CD4-positive, alpha-beta T cell (primary cell): ENCODE results near the gene FMNL2. TPM values are rescaled to one million over a fixed set of nuclear protein-coding genes. Genes with fewer than 3 reads are reported as not detected.
"Not testable (repeated sequence)": the region's sequence is repeated elsewhere in the genome, so short reads cannot be mapped to it uniquely, and the experiment has no call there.

Source experiments
- ATAC-seq: fragments of 200-7000 bp; cut with Tn5 transposase; one replicate; pipeline ENCODE4 v1.10.0; 2022; ENCODE audit warnings: mild to moderate bottlenecking; ENCODE audit not compliant: poor library complexity
- CTCF ChIA-PET: fragments of 350-600 bp; sonication (Branson Sonifier 250); formaldehyde crosslinking; loops from one replicate; lab custom pipeline; 2021; ENCODE audit warnings: antibody characterized with exemption, inconsistent platforms; lab: Charles Lee
- POLR2A ChIA-PET: fragments of 350-600 bp; sonication (Branson Sonifier 250); formaldehyde crosslinking; loops from one replicate; lab custom pipeline; 2021; ENCODE audit warnings: antibody characterized with exemption, inconsistent platforms; lab: Charles Lee
- DNase-seq, 14 experiments: peaks; one replicate each; pipeline ENCODE4 v3.0.0-alpha.2; 2013 to 2020; ENCODE audit warnings: mixed read lengths in 2 of 14
- H3K27ac ChIP-seq, 2 donors: one replicate each; pipeline versions ENCODE4 v1.5.1 to v1.7.0; 2013; ENCODE audit warnings: low read length in 2 of 2, low read depth in 1 of 2, mild to moderate bottlenecking in 1 of 2
- H3K27me3 ChIP-seq, 2 experiments: 1 replicate in 1 of 2; 2 replicates in 1 of 2; pipeline versions ENCODE4 v1.6.1 to v1.7.0; 2013; ENCODE audit warnings: low read length in 2 of 2, control low read depth in 1 of 2, mild to moderate bottlenecking in 1 of 2, moderate library complexity in 1 of 2; ENCODE audit not compliant: insufficient read depth in 2 of 2, control insufficient read depth in 1 of 2
- H3K36me3 ChIP-seq: one replicate; pipeline ENCODE4 v1.6.1; 2013; ENCODE audit warnings: low read length, control low read depth; ENCODE audit not compliant: insufficient read depth
- H3K4me1 ChIP-seq: one replicate; pipeline ENCODE4 v1.6.1; 2013; ENCODE audit warnings: low read length, control low read depth; ENCODE audit not compliant: insufficient read depth
- H3K4me3 ChIP-seq: one replicate; pipeline ENCODE4 v1.5.1; 2013; ENCODE audit warnings: mild to moderate bottlenecking, low read length, moderate library complexity
- H3K9me3 ChIP-seq, 2 experiments: 1 replicate in 1 of 2; 2 replicates in 1 of 2; pipeline versions ENCODE4 v1.6.1 to v1.7.0; 2013; ENCODE audit warnings: low read length in 2 of 2, mild to moderate bottlenecking in 2 of 2, control low read depth in 1 of 2, moderate library complexity in 1 of 2; ENCODE audit not compliant: control insufficient read depth in 1 of 2, insufficient read depth in 1 of 2
- H3K27ac Mint-ChIP-seq: one replicate; pipeline ENCODE4 v1.8.0; 2020; ENCODE audit warnings: mixed read lengths
- H3K27me3 Mint-ChIP-seq: one replicate; pipeline ENCODE4 v1.8.0; 2021; ENCODE audit warnings: mixed read lengths
- H3K36me3 Mint-ChIP-seq: one replicate; pipeline ENCODE4 v1.8.0; 2021; ENCODE audit warnings: low read depth, mixed read lengths
- H3K4me1 Mint-ChIP-seq: one replicate; pipeline ENCODE4 v1.8.0; 2021; ENCODE audit warnings: low read depth, mixed read lengths
- H3K4me3 Mint-ChIP-seq: one replicate; pipeline ENCODE4 v1.8.0; 2020; ENCODE audit warnings: mild to moderate bottlenecking, mixed read lengths
- H3K9me3 Mint-ChIP-seq: one replicate; pipeline ENCODE4 v1.8.0; 2020; ENCODE audit warnings: mixed read lengths
- intact Hi-C, 2 experiments: fragments of 100-400 bp; cut with DNase I in 1 of 2; cut with micrococcal nuclease in 1 of 2; formaldehyde crosslinking; loops; one replicate each; pipeline versions ENCODE4 v1.15.1 to v1.9.0; 2023 to 2025; cut with DNase I, micrococcal nuclease
- total RNA-seq, 174 experiments: library from RNA in 2 of 174; stranded (reverse) in 2 of 174; gene quantifications; one replicate each; pipeline ENCODE4 v1.2.3 and lab custom pipeline; 2021 to 2026
- TF ChIP-seq, protein P1 (sequence below): fragments of 200-600 bp; IDR thresholded peaks from one replicate; pipeline ENCODE4 v1.8.0; 2022; ENCODE audit warnings: antibody characterized with exemption, mild to moderate bottlenecking

The FMNL2 gene
- total RNA-seq, 2 experiments from 2014 or later = 0.30 to 0.31 TPM

DNA sequence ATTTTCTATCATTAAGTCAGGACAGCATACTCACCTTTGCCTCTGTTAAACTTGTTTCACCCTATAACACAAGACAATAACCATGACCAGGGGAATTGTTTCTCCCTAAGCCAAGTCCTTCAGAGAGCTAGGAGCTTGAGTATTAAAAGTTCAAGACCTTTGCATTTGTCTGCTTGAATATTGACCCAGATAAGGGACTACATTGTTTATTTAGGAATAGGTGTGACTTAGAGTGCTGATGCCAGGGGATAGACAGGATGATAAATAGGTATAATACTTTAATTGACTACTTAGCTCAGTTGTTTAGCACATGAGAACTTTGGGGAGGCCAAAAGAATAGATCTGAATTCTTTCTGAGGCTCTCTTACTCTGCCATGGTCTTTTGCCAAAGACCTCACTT lies 185.8 kb downstream of the FMNL2 start:
- H3K4me3 Mint-ChIP-seq = no peak overlapping the region
- DNase-seq (no peak), ATAC-seq (no peak)
- ChIA-PET POLR2A (no interaction called here), CTCF (no interaction called here)
- intact Hi-C loops = no loop called here
- no peaks in the 10 kb centered on the region for H3K4me1 Mint-ChIP-seq
- H3K27ac Mint-ChIP-seq = no peak overlapping the region
- H3K27me3 Mint-ChIP-seq = peaks cover 23% of the 10 kb centered on the region
- H3K36me3 Mint-ChIP-seq = no peaks in the 10 kb centered on the region
- H3K4me3 ChIP-seq = no peak overlapping the region
- no peaks in the 10 kb centered on the region for H3K27me3 ChIP-seq
- H3K27ac ChIP-seq = no peak overlapping the region
- H3K9me3 ChIP-seq = peaks cover 0 to 3% of the 10 kb centered on the region in 2 experiments
- no peaks in the 10 kb centered on the region for H3K36me3 ChIP-seq
- TF ChIP-seq, protein P1, sequence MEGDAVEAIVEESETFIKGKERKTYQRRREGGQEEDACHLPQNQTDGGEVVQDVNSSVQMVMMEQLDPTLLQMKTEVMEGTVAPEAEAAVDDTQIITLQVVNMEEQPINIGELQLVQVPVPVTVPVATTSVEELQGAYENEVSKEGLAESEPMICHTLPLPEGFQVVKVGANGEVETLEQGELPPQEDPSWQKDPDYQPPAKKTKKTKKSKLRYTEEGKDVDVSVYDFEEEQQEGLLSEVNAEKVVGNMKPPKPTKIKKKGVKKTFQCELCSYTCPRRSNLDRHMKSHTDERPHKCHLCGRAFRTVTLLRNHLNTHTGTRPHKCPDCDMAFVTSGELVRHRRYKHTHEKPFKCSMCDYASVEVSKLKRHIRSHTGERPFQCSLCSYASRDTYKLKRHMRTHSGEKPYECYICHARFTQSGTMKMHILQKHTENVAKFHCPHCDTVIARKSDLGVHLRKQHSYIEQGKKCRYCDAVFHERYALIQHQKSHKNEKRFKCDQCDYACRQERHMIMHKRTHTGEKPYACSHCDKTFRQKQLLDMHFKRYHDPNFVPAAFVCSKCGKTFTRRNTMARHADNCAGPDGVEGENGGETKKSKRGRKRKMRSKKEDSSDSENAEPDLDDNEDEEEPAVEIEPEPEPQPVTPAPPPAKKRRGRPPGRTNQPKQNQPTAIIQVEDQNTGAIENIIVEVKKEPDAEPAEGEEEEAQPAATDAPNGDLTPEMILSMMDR = no peak
- no peaks in the 10 kb centered on the region for H3K4me1 ChIP-seq
- no peaks in the 10 kb centered on the region for H3K9me3 Mint-ChIP-seq

DNA sequence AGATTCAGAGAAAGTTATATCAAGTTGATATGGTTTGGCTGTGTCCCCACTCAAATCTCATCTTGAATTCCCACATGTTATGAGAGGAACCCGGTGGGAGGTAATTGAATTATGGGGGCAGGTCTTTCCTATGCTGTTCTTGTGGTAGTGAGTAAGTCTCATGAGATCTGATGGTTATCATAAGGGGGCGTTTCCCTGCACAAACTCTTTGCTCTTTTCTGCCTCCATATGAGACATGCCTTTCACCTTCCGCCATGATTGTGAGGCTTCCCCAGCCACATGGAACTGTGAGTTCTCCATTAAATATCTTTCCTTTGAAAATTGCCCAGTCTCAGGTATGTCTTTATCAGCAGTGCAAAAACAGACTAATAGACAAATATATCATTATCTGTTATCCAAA lies 187.5 kb downstream of the FMNL2 start:
- not testable (repeated sequence) for H3K4me1 Mint-ChIP-seq, H3K36me3 Mint-ChIP-seq

DNA sequence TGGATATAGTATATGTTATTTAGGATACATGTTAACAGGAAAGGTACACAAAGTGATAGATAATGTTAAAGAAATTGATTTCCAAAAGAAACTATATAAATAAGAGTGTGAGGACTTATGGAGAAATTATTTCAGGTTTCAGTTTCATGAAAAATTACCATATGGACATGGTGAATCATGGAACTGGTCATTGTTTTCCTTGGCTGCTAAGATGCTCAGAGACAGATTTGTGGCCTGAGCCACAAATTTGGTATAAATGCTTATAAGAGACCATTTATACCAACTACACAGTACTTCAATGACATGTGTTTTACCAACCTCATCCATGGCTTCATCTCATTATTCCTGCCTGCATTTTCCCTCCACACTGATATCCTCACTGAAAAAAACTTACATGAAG lies 188.1 kb downstream of the FMNL2 start:
- Mint-ChIP-seq H3K4me3 (no peak overlapping the region), H3K27ac (no peak overlapping the region), H3K9me3 (no peaks in the 10 kb centered on the region), H3K27me3 (peaks cover 10% of the 10 kb centered on the region), H3K4me1 (no peaks in the 10 kb centered on the region), H3K36me3 (no peaks in the 10 kb centered on the region)
- TF ChIP-seq, protein P1 = no peak
- Histone ChIP-seq H3K27ac (no peak overlapping the region), H3K4me3 (no peak overlapping the region), H3K4me1 (no peaks in the 10 kb centered on the region), H3K9me3 (peaks cover 0 to 3% of the 10 kb centered on the region in 2 experiments), H3K27me3 (no peaks in the 10 kb centered on the region), H3K36me3 (no peaks in the 10 kb centered on the region)
- DNase-seq (no peak), ATAC-seq (no peak)
- POLR2A ChIA-PET = no interaction called here
- CTCF ChIA-PET = no interaction called here
- intact Hi-C loops = no loop called here

More for the DNA sequence above, 187.5 kb downstream of the FMNL2 start:
- intact Hi-C loops, POLR2A ChIA-PET, H3K9me3 ChIP-seq, ATAC-seq, H3K27me3 ChIP-seq, DNase-seq, H3K36me3 ChIP-seq, H3K4me1 ChIP-seq, CTCF ChIA-PET, H3K9me3 Mint-ChIP-seq, H3K27ac ChIP-seq, H3K4me3 Mint-ChIP-seq, H3K27ac Mint-ChIP-seq, H3K4me3 ChIP-seq: not testable (repeated sequence)
- peaks cover 15% of the 10 kb centered on the region for H3K27me3 Mint-ChIP-seq

DNA sequence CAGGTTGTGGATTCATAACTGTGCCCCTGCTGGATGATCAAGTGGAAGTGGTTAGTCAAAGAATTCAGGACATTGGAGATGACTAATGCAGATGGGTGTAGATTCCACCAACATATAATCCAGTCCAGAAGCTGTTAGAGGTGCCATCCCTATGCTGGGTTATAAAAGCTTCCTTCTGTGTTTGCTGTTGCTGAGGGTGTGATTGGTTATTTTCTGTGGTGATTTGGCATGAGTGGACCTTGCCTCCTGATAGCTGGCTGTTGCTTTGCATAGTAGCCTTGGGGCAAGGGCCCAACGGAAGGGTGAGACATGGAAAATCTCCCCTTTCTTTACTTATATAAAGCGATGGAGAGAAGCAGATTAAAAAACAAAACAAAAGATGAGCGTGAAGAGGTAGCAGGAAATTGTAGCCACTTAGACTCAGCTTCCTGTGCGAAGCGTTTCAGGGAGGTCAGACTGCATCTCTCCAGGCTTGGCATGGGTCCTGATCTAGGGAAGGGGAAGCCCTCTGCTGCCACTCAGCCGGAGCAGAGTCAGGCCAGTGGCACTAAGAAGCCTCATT lies 190.4 kb downstream of the FMNL2 start:
- intact Hi-C loops = no loop called here
- ATAC-seq (no peak), DNase-seq (no peak)
- Histone ChIP-seq H3K4me3 (no peak overlapping the region), H3K27ac (no peak overlapping the region), H3K9me3 (peaks cover 0 to 3% of the 10 kb centered on the region in 2 experiments), H3K4me1 (no peaks in the 10 kb centered on the region), H3K36me3 (no peaks in the 10 kb centered on the region), H3K27me3 (no peaks in the 10 kb centered on the region)
- no peak overlapping the region for H3K4me3 Mint-ChIP-seq
- H3K27ac Mint-ChIP-seq = no peak overlapping the region
- no peaks in the 10 kb centered on the region for H3K4me1 Mint-ChIP-seq
- POLR2A ChIA-PET = no interaction called here
- no peaks in the 10 kb centered on the region for H3K36me3 Mint-ChIP-seq
- CTCF ChIA-PET = no interaction called here
- H3K27me3 Mint-ChIP-seq = no peaks in the 10 kb centered on the region
- TF ChIP-seq, protein P1 = no peak
- H3K9me3 Mint-ChIP-seq = no peaks in the 10 kb centered on the region
